HepG2 (cell line): Measurements from ENCODE around the gene CDCP2. TPM values are rescaled to one million over a fixed set of nuclear protein-coding genes. Genes with fewer than 3 reads are reported as not detected.
A peak's percentile ranks its signal among the peaks of the same experiment; 100 is the strongest.

Experiments used
- ATAC-seq: fragments of 200-7000 bp; cut with Tn5 transposase; 3 replicates; pipeline ENCODE4 v1.9.1; 2020; ENCODE audit warnings: mild to moderate bottlenecking, moderate library complexity
- BruUV-seq: library from RNA; stranded (reverse); fragments of 400-500 nt; replicated peaks from 2 replicates; lab custom pipeline; 2021; lab: Mats Ljungman, UMichigan
- CTCF ChIA-PET: fragments of 300-600 bp; formaldehyde crosslinking; extraction: SDS; loops from one replicate; lab custom pipeline; 2021; ENCODE audit warnings: low total read pairs, inconsistent platforms, low intra/inter-chr PET ratio; lab: Yijun Ruan, JAX
- POLR2A ChIA-PET: fragments of 350-600 bp; sonication (Branson Sonifier 250); formaldehyde crosslinking; loops from one replicate; lab custom pipeline; 2020; ENCODE audit warnings: antibody characterized with exemption, inconsistent platforms; lab: Yijun Ruan, JAX
- DNase-seq: peaks from one replicate; pipeline ENCODE4 v3.0.0-alpha.2; 2015; ENCODE audit warnings: low spot score
- FAIRE-seq: peaks from 3 replicates; lab custom pipeline; 2011; peaks lifted over from hg19 to GRCh38; lab: Jason Lieb, UNC
- H2AFZ ChIP-seq: one replicate; pipeline ENCODE4 v1.6.1; 2011; ENCODE audit warnings: low read length, inconsistent platforms
- H3K27ac ChIP-seq: fragments of 300-600 bp; 3 replicates; pipeline ENCODE4 v1.8.0; 2011; ENCODE audit warnings: mixed run types, mild to moderate bottlenecking, mixed read lengths, low read length, inconsistent platforms; ENCODE audit not compliant: insufficient read depth; ENCODE audit errors: extremely low read length
- H3K27me3 ChIP-seq, 2 experiments: fragments of 200-600 bp in 1 of 2; 2 replicates in 1 of 2; 3 replicates in 1 of 2; pipeline versions ENCODE4 v1.6.0 to v1.8.0; 2011; ENCODE audit warnings: low read length in 2 of 2, mild to moderate bottlenecking in 2 of 2, moderate library complexity in 2 of 2, inconsistent platforms in 1 of 2; ENCODE audit not compliant: insufficient read depth in 2 of 2, control insufficient read depth in 1 of 2
- H3K36me3 ChIP-seq, 2 experiments: fragments of 200-600 bp in 1 of 2; replicated peaks in 1 of 2; 2 replicates in 1 of 2; 3 replicates in 1 of 2; pipeline versions ENCODE4 v1.5.1 to v1.8.0; 2011; ENCODE audit warnings: low read length in 2 of 2, inconsistent platforms in 1 of 2; ENCODE audit not compliant: insufficient read depth in 2 of 2, control insufficient read depth in 1 of 2
- H3K4me1 ChIP-seq: 2 replicates; pipeline ENCODE4 v1.5.1; 2012; ENCODE audit warnings: low read length, inconsistent platforms; ENCODE audit not compliant: insufficient read depth
- H3K4me2 ChIP-seq: 2 replicates; pipeline ENCODE4 v1.6.0; 2011; ENCODE audit warnings: low read depth, low read length, inconsistent platforms
- H3K4me3 ChIP-seq, 3 experiments: fragments of 200-600 bp in 1 of 3; sonication (generic), shearing (Covaris generic) in 1 of 3; replicated peaks in 1 of 3; 2 replicates each; pipeline ENCODE4 v1.5.1; 2011 to 2016; ENCODE audit warnings: low read length in 3 of 3, inconsistent platforms in 2 of 3, low read depth in 2 of 3, mild to moderate bottlenecking in 2 of 3, control low read depth in 1 of 3, mixed read lengths in 1 of 3; ENCODE audit not compliant: insufficient read depth in 1 of 3
- H3K79me2 ChIP-seq: one replicate; pipeline ENCODE4 v1.6.1; 2011; ENCODE audit warnings: low read length, inconsistent platforms; ENCODE audit not compliant: insufficient read depth
- H3K9ac ChIP-seq: 2 replicates; pipeline ENCODE4 v1.6.0; 2011; ENCODE audit warnings: mild to moderate bottlenecking, low read depth, low read length, inconsistent platforms; ENCODE audit not compliant: insufficient read depth
- H3K9me3 ChIP-seq: 2 replicates; pipeline ENCODE4 v1.5.1; 2012; ENCODE audit warnings: mild to moderate bottlenecking, low read length
- H4K20me1 ChIP-seq: 2 replicates; pipeline ENCODE4 v1.6.0; 2011; ENCODE audit warnings: inconsistent platforms, mild to moderate bottlenecking, low read length, moderate library complexity; ENCODE audit not compliant: insufficient read depth
- ARNT2 ChIP-seq: sonication (generic); formaldehyde crosslinking; IDR thresholded peaks from 2 replicates; pipeline ENCODE4 v1.8.0; 2022; ENCODE audit warnings: mild to moderate bottlenecking, low read depth, missing genetic modification reagents, moderate library complexity
- CEBPG ChIP-seq: IDR thresholded peaks from 2 replicates; pipeline ENCODE4 v1.6.1; 2016
- ZFAT ChIP-seq: sonication (generic); formaldehyde crosslinking; conservative IDR thresholded peaks from 2 replicates; pipeline ENCODE4 v1.8.1; 2023; ENCODE audit warnings: missing genetic modification reagents, inconsistent platforms
- ZNF333 ChIP-seq: sonication (generic); formaldehyde crosslinking; IDR thresholded peaks from 2 replicates; pipeline ENCODE4 v1.4.0; 2020; ENCODE audit warnings: mild to moderate bottlenecking, missing genetic modification reagents, borderline replicate concordance
- WGBS: methylation state at CpG from one replicate; pipeline ENCODE4 v1.1.6; 2017; ENCODE audit warnings: low lambda C conversion rate; 5-methylcytosine and 5-hydroxymethylcytosine counted together
- in situ Hi-C: cut with HindIII; loops from 2 replicates; pipeline ENCODE4 v1.10.0; 2017; ENCODE audit warnings: low pct_unique_long_range_greater_than_20kb; ENCODE audit not compliant: extremely low pct_ligation_motif_present
- intact Hi-C: fragments of 100-400 bp; cut with micrococcal nuclease; formaldehyde crosslinking; loops from one replicate; pipeline ENCODE4 v1.10.0; 2022; ENCODE audit not compliant: unreplicated experiment
- polyA plus RNA-seq, 8 experiments: library from polyadenylated mRNA; depleted of rRNA in 3 of 8; stranded (reverse) in 7 of 8; unstranded in 1 of 8; fragments of >200 nt; fragmentation: Illumina TruSeq in 4 of 8; extraction: Trizol in 4 of 8; gene quantifications; 2 replicates each; pipeline versions ENCODE4 v1.2.1 to v1.2.3, GENCODE V29; 2011 to 2016; ENCODE audit warnings: low read depth in 4 of 8, missing spikeins in 1 of 8, mixed read lengths in 1 of 8; ENCODE audit not compliant: insufficient read depth in 1 of 8
- total RNA-seq, 5 experiments: library from RNA; depleted of rRNA; stranded (reverse); fragments of >200 nt; fragmentation: Illumina TruSeq; extraction: Trizol; gene quantifications; 2 replicates each; pipeline ENCODE4 v1.2.3, GENCODE V29; 2016; ENCODE audit warnings: low read depth in 1 of 5
- TF ChIP-seq, protein P1 (sequence below): sonication (generic); formaldehyde crosslinking; IDR thresholded peaks from 2 replicates; pipeline ENCODE4 v1.4.0; 2020; ENCODE audit warnings: mild to moderate bottlenecking, missing genetic modification reagents

The CDCP2 gene
- total and polyA plus RNA-seq, 2 of the 13 experiments (the other 11 are each of a cell fraction or from before 2014, with no cell fraction given), result not detected

DNA sequence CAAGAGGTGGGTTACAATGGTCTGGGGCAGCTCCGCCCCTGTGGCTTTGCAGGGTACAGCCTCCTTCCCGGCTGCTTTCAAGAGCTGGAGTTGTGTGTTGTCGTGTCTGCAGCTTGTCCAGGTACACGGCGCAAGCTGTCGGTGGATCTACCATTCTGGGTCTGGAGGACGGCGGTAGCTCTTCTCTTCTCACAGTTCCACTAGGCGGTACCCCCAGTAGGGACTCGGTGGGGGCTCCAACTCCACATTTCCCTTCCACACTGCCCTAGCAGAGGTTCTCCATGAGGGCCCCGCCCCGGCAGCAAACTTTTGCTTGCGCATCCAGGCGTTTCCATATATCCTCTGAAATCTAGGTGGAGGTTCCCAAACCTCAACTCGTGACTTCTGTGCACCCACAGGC, 12.3 kb upstream of the CDCP2 start:
- peak; percentile 37 for FAIRE-seq

More for the DNA sequence above, 12.3 kb upstream of the CDCP2 start:
- intact Hi-C loops, result no loop called here
- no peak for TF ChIP-seq ZNF333
- TF ChIP-seq, protein P1, sequence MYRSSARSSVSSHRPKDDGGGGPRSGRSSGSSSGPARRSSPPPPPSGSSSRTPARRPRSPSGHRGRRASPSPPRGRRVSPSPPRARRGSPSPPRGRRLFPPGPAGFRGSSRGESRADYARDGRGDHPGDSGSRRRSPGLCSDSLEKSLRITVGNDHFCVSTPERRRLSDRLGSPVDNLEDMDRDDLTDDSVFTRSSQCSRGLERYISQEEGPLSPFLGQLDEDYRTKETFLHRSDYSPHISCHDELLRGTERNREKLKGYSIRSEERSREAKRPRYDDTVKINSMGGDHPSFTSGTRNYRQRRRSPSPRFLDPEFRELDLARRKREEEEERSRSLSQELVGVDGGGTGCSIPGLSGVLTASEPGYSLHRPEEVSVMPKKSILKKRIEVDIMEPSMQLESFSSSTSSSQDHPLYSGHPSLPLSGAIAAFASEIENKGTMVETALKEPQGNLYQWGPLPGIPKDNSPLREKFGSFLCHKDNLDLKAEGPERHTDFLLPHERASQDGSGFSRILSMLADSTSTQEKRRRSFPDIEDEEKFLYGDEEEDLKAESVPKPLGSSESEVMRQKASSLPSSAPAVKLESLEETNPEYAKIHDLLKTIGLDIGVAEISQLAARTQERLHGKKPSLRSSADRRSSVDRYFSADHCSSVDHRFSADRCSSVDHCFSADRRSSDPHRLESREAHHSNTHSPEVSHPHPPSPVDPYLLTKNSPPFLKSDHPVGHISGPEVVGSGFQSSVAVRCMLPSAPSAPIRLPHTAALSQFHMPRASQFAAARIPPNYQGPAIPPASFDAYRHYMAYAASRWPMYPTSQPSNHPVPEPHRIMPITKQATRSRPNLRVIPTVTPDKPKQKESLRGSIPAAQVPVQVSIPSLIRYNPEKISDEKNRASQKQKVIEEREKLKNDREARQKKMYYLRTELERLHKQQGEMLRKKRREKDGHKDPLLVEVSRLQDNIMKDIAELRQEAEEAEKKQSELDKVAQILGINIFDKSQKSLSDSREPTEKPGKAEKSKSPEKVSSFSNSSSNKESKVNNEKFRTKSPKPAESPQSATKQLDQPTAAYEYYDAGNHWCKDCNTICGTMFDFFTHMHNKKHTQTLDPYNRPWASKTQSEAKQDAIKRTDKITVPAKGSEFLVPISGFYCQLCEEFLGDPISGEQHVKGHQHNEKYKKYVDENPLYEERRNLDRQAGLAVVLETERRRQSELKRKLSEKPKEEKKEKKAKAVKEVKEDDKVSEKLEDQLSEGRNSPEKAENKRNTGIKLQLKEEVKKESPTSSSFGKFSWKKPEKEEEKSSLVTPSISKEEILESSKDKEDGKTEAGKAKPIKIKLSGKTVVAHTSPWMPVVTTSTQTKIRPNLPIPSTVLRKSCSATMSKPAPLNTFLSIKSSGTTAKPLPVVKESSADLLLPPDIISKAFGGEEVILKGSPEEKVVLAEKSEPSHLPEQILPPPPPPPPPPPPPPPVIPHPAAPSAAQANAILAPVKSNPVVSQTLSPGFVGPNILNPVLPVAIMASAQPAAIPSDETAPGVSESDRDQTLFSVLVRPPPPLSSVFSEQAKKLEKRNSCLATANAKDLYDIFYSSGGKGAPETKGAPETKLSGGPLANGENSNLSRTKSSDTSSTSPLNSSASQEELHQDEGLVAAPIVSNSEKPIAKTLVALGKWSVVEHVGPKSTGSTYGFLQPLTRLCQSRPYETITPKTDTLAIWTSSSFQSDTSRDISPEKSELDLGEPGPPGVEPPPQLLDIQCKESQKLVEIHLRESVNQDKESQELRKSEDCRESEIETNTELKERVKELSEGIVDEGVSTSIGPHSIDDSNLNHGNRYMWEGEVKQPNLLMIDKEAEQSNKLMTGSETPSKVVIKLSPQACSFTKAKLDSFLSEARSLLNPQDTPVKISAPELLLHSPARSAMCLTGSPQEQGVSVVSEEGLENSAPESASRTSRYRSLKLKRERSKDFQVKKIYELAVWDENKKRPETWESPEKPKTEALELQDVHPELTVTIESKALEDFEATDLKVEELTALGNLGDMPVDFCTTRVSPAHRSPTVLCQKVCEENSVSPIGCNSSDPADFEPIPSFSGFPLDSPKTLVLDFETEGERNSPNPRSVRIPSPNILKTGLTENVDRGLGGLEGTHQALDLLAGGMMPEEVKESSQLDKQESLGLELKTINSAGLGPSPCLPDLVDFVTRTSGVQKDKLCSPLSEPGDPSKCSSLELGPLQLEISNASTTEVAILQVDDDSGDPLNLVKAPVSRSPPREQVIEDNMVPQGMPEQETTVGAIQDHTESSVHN, result no peak
- TF ChIP-seq ARNT2 (CRISPR knock-in tag), result no peak
- TF ChIP-seq CEBPG (CRISPR knock-in tag), result 0 out of 2 replicates have a peak, but pooled peaks have one; percentile 7
- no peak for TF ChIP-seq ZFAT (CRISPR knock-in tag)
- Histone ChIP-seq H3K36me3 (no peaks in the 10 kb centered on the region), H3K27ac (no peak overlapping the region), H3K27me3 (no peaks in the 10 kb centered on the region), H3K9ac (no peak overlapping the region), H3K4me3 (no peak overlapping the region), H3K4me1 (peaks cover 30% of the 10 kb centered on the region), H3K79me2 (no peaks in the 10 kb centered on the region), H3K9me3 (no peaks in the 10 kb centered on the region), H3K4me2 (peak overlapping the region; percentile 21; the same call in 1 of the 2 replicates), H4K20me1 (no peaks in the 10 kb centered on the region), H2AFZ (no peak overlapping the region)
- POLR2A ChIA-PET, result interaction anchor here (1.1 kb wide), 1 partner anchor 35 kb away, joined by 4 read pairs; the partner anchor contains the start of genes CYB5RL and MRPL37
- ATAC-seq, result peak; percentile 40
- CTCF ChIA-PET, result interaction anchor here (0.6 kb wide), 1 partner anchor 35 kb away, joined by 3 read pairs; no protein-coding TSS in a partner anchor
- peak; percentile 7 for DNase-seq
- no TSS peak for BruUV-seq
- 66% methylated on average over 9 of the region's 15 CpGs for WGBS
- in situ Hi-C loops, result no loop called here
